IMR-90 (cell line): Measurements from ENCODE around the gene PRKCA. TPM values are rescaled to one million over a fixed set of nuclear protein-coding genes. Genes with fewer than 3 reads are reported as not detected.

Experiments
- ATAC-seq: fragments of 200-7000 bp; cut with Tn5 transposase; 2 replicates; pipeline ENCODE4 v1.9.1; 2020; ENCODE audit warnings: low read depth, mild to moderate bottlenecking, moderate library complexity
- BruUV-seq: library from RNA; stranded (reverse); fragments of 400-500 nt; replicated peaks from 2 replicates; lab custom pipeline; 2021; lab: Mats Ljungman, UMichigan
- CTCF ChIA-PET: fragments of 300-600 bp; formaldehyde crosslinking; extraction: SDS; loops from one replicate; lab custom pipeline; 2021; ENCODE audit warnings: antibody characterized with exemption; lab: Yijun Ruan, JAX
- POLR2A ChIA-PET: fragments of 300-600 bp; sonication (Branson Sonifier 250); formaldehyde crosslinking; loops from one replicate; lab custom pipeline; 2022; ENCODE audit warnings: antibody characterized with exemption; ENCODE audit not compliant: unreplicated experiment; lab: Charles Lee
- DNase-seq: peaks from one replicate; pipeline ENCODE4 v3.0.0; 2013
- H2AFZ ChIP-seq: replicated peaks from 2 replicates; pipeline ENCODE3; 2013; ENCODE audit warnings: low read length, mild to moderate bottlenecking; ENCODE audit not compliant: poor library complexity
- H2AK5ac ChIP-seq: 2 replicates; pipeline ENCODE4 v1.6.1; 2013; ENCODE audit warnings: low read depth, low read length, inconsistent platforms
- H2AK9ac ChIP-seq: replicated peaks from 2 replicates; pipeline ENCODE3; 2013; ENCODE audit warnings: mild to moderate bottlenecking, low read depth, low read length, moderate library complexity; ENCODE audit not compliant: poor library complexity
- H2BK120ac ChIP-seq: 2 replicates; pipeline ENCODE4 v1.6.1; 2013; ENCODE audit warnings: low read depth, low read length, inconsistent platforms
- H2BK15ac ChIP-seq: 3 replicates; pipeline ENCODE4 v1.6.1; 2013; ENCODE audit warnings: low read depth, low read length, inconsistent platforms
- H2BK20ac ChIP-seq: 2 replicates; pipeline ENCODE4 v1.6.1; 2013; ENCODE audit warnings: low read depth, mild to moderate bottlenecking, inconsistent platforms, low read length, moderate library complexity
- H2BK5ac ChIP-seq: 2 replicates; pipeline ENCODE4 v1.6.1; 2013; ENCODE audit warnings: mild to moderate bottlenecking, low read depth, low read length, inconsistent platforms; ENCODE audit not compliant: poor library complexity, severe bottlenecking
- H3K14ac ChIP-seq: replicated peaks from 2 replicates; pipeline ENCODE4 v1.6.1; 2013; ENCODE audit warnings: low read depth, low read length, inconsistent platforms
- H3K18ac ChIP-seq: 2 replicates; pipeline ENCODE4 v1.6.1; 2013; ENCODE audit warnings: low read depth, low read length, control low read depth
- H3K23ac ChIP-seq: 2 replicates; pipeline ENCODE4 v1.6.1; 2013; ENCODE audit warnings: low read depth, low read length, inconsistent platforms
- H3K27ac ChIP-seq: 2 replicates; pipeline ENCODE4 v1.5.1; 2013; ENCODE audit warnings: mild to moderate bottlenecking, control low read depth, low read length; ENCODE audit not compliant: insufficient read depth
- H3K27me3 ChIP-seq: 2 replicates; pipeline ENCODE4 v1.6.1; 2013; ENCODE audit warnings: low read length; ENCODE audit not compliant: control insufficient read depth, insufficient read depth
- H3K36me3 ChIP-seq: 2 replicates; pipeline ENCODE4 v1.6.1; 2013; ENCODE audit warnings: low read length, mixed read lengths; ENCODE audit not compliant: control insufficient read depth, insufficient read depth
- H3K4ac ChIP-seq: 2 replicates; pipeline ENCODE4 v1.6.1; 2013; ENCODE audit warnings: low read depth, low read length, inconsistent platforms
- H3K4me1 ChIP-seq: 2 replicates; pipeline ENCODE4 v1.6.1; 2013; ENCODE audit warnings: low read length, mixed read lengths; ENCODE audit not compliant: control insufficient read depth, insufficient read depth
- H3K4me2 ChIP-seq: 2 replicates; pipeline ENCODE4 v1.6.1; 2013; ENCODE audit warnings: low read depth, mild to moderate bottlenecking, control low read depth, low read length, moderate library complexity
- H3K4me3 ChIP-seq: 2 replicates; pipeline ENCODE4 v1.5.1; 2013; ENCODE audit warnings: low read depth, mild to moderate bottlenecking, control low read depth, low read length, moderate library complexity; ENCODE audit not compliant: insufficient read depth
- H3K56ac ChIP-seq: 2 replicates; pipeline ENCODE4 v1.6.1; 2013; ENCODE audit warnings: low read length, inconsistent platforms; ENCODE audit not compliant: insufficient read depth; ENCODE audit errors: extremely low read depth
- H3K79me1 ChIP-seq, 2 experiments: 2 replicates each; pipeline ENCODE4 v1.6.1; 2013; ENCODE audit warnings: low read length in 2 of 2, inconsistent platforms in 1 of 2, low read depth in 1 of 2
- H3K9ac ChIP-seq: 2 replicates; pipeline ENCODE4 v1.6.1; 2013; ENCODE audit warnings: low read depth, low read length, control low read depth
- H3K9me1 ChIP-seq: 2 replicates; pipeline ENCODE4 v1.6.1; 2013; ENCODE audit warnings: low read length, inconsistent platforms; ENCODE audit not compliant: insufficient read depth
- H3K9me3 ChIP-seq: 2 replicates; pipeline ENCODE4 v1.6.1; 2013; ENCODE audit warnings: low read length; ENCODE audit not compliant: control insufficient read depth, insufficient read depth
- H4K20me1 ChIP-seq: 2 replicates; pipeline ENCODE4 v1.6.1; 2013; ENCODE audit warnings: low read length, inconsistent platforms; ENCODE audit not compliant: insufficient read depth
- H4K5ac ChIP-seq: 2 replicates; pipeline ENCODE4 v1.6.1; 2013; ENCODE audit warnings: mild to moderate bottlenecking, low read depth, low read length, control low read depth
- H4K8ac ChIP-seq, 2 experiments: 2 replicates each; pipeline ENCODE4 v1.6.1; 2013; ENCODE audit warnings: low read depth in 2 of 2, low read length in 2 of 2, control low read depth in 1 of 2, inconsistent platforms in 1 of 2
- H4K91ac ChIP-seq: 2 replicates; pipeline ENCODE4 v1.6.1; 2013; ENCODE audit warnings: low read depth, low read length, inconsistent platforms; ENCODE audit not compliant: insufficient read depth
- CTCF ChIP-seq: conservative IDR thresholded peaks from 2 replicates; pipeline ENCODE4 v1.5.1; 2012; ENCODE audit warnings: mild to moderate bottlenecking, low read depth, low read length, improper control_type of control experiment
- ELK1 ChIP-seq: fragments of 150-350 bp; IDR thresholded peaks from 2 replicates; pipeline ENCODE4 v1.6.1; 2016; ENCODE audit warnings: low read depth, mild to moderate bottlenecking, low read length, moderate library complexity, borderline replicate concordance
- FOS ChIP-seq: fragments of 150-350 bp; IDR thresholded peaks from 2 replicates; pipeline ENCODE4 v1.6.1; 2016; ENCODE audit warnings: low read depth, low read length
- MAFK ChIP-seq: IDR thresholded peaks from 2 replicates; pipeline ENCODE4 v1.6.1; 2012; ENCODE audit warnings: low read depth, low read length, improper control_type of control experiment
- MAZ ChIP-seq: IDR thresholded peaks from 2 replicates; pipeline ENCODE4 v1.6.1; 2012; ENCODE audit warnings: low read depth, mild to moderate bottlenecking, low read length, improper control_type of control experiment, moderate library complexity, borderline replicate concordance
- POLR2A ChIP-seq: IDR thresholded peaks from 2 replicates; pipeline ENCODE4 v1.6.1; 2012; ENCODE audit warnings: mild to moderate bottlenecking, low read depth, low read length
- RFX5 ChIP-seq: IDR thresholded peaks from 2 replicates; pipeline ENCODE4 v1.8.0; 2012; ENCODE audit warnings: low read depth, mild to moderate bottlenecking, low read length, moderate library complexity
- SMC3 ChIP-seq: fragments of 150-350 bp; IDR thresholded peaks from 2 replicates; pipeline ENCODE4 v1.6.1; 2016; ENCODE audit warnings: low read depth, mild to moderate bottlenecking, antibody characterized with exemption, low read length, moderate library complexity
- USF2 ChIP-seq: fragments of 150-350 bp; IDR thresholded peaks from 2 replicates; pipeline ENCODE4 v1.6.1; 2017; ENCODE audit warnings: mild to moderate bottlenecking, antibody characterized with exemption, low read length, low read depth
- WGBS, 2 experiments: methylation state at CpG; one replicate each; pipeline versions ENCODE4 v1.1.5 to v1.1.7; 2013; ENCODE audit warnings: missing lambda C conversion rate in 2 of 2; ENCODE audit not compliant: insufficient read length in 1 of 2; ENCODE audit errors: extremely low coverage in 2 of 2; 5-methylcytosine and 5-hydroxymethylcytosine counted together
- dilution Hi-C: fragments of 300-500 bp; cut with HindIII; formaldehyde crosslinking; loops from one replicate; pipeline ENCODE4 v1.14.3; 2018; ENCODE audit warnings: low sequenced_read_pairs; ENCODE audit not compliant: unreplicated experiment
- in situ Hi-C: fragments of 300-500 bp; cut with MboI; formaldehyde crosslinking; loops from 3 replicates; pipeline ENCODE4 v1.14.3; 2019; ENCODE audit warnings: low sequenced_read_pairs, inconsistent platforms, mixed read lengths
- intact Hi-C: fragments of 100-400 bp; cut with micrococcal nuclease; formaldehyde crosslinking; loops from 2 replicates; pipeline ENCODE4 v1.10.0; 2022
- polyA plus RNA-seq, 3 experiments: library from polyadenylated mRNA; depleted of rRNA; stranded (reverse); fragments of >200 nt; gene quantifications; 2 replicates each; pipeline ENCODE4 v1.2.3, GENCODE V29; 2012; ENCODE audit warnings: low replicate concordance in 1 of 3
- total RNA-seq: library from RNA; depleted of rRNA; stranded (reverse); fragments of >200 nt; gene quantifications from 2 replicates; pipeline ENCODE4 v1.2.3, GENCODE V29; 2012

Gene PRKCA
- total and polyA plus RNA-seq, 2 of the 4 experiments (the other 2 are of a cell fraction), result 31.0 to 46.0 TPM

GRCh38 chr17:66747578-66748275 is 445.3 kb downstream of the PRKCA start:
- H3K4me1 ChIP-seq, result no peaks in the 10 kb centered on the region
- TF ChIP-seq MAFK (no peak), FOS (no peak), CTCF (no peak), POLR2A (no peak), MAZ (no peak), RFX5 (no peak), SMC3 (no peak), ELK1 (no peak), USF2 (peak; percentile 27; the same call in 1 of the 2 replicates)
- H3K4me3 ChIP-seq, result no peak overlapping the region
- H3K56ac ChIP-seq, result no peak overlapping the region
- intact Hi-C loops, result no loop called here
- H3K27me3 ChIP-seq, result no peaks in the 10 kb centered on the region
- POLR2A ChIA-PET, result no interaction called here
- WGBS, 2 experiments, result 66% methylated on average over 5 of the region's 17 CpGs; no CpG with 5 or more reads in 1 of the 2 experiments
- H3K23ac ChIP-seq, result no peak overlapping the region
- H2BK120ac ChIP-seq, result no peak overlapping the region
- ATAC-seq (peak; percentile 63; the same call in 1 of the 2 replicates), DNase-seq (peak; percentile 80)
- peaks cover 42% of the 10 kb centered on the region for H3K36me3 ChIP-seq
- no peak overlapping the region for H2BK15ac ChIP-seq
- H2AFZ ChIP-seq, result no peak overlapping the region
- H2AK5ac ChIP-seq, result no peak overlapping the region; the same call in 1 of the 2 replicates
- H3K4ac ChIP-seq, result no peak overlapping the region
- no peak overlapping the region for H3K27ac ChIP-seq
- H3K9me3 ChIP-seq, result no peaks in the 10 kb centered on the region
- peaks cover 0 to 9% of the 10 kb centered on the region in 2 experiments; a peak in 2 of 4 replicates for H3K79me1 ChIP-seq
- no peak overlapping the region for H2BK5ac ChIP-seq
- H2BK20ac ChIP-seq, result no peak overlapping the region
- no peaks in the 10 kb centered on the region for H4K20me1 ChIP-seq
- dilution Hi-C loops, result no loop called here
- H2AK9ac ChIP-seq, result no peak overlapping the region
- BruUV-seq, result no TSS peak
- H3K14ac ChIP-seq, result no peak overlapping the region
- no peak overlapping the region for H3K9ac ChIP-seq
- no peak overlapping the region for H4K91ac ChIP-seq
- H3K4me2 ChIP-seq, result no peak overlapping the region
- CTCF ChIA-PET, result interaction anchor here (1.0 kb wide), 1 partner anchor 10 kb away, joined by 3 read pairs; no protein-coding TSS in a partner anchor
- in situ Hi-C loops, result no loop called here
- no peak overlapping the region for H4K5ac ChIP-seq
- H3K9me1 ChIP-seq, result peaks cover 9% of the 10 kb centered on the region; the same call in 1 of the 2 replicates
- H3K18ac ChIP-seq, result no peak overlapping the region
- H4K8ac ChIP-seq, result no peak overlapping the region
